HL-60 (cell line): Measurements from ENCODE around the gene TMEM40.

Experiments
- GABPA ChIP-seq: IDR thresholded peaks from 2 replicates; pipeline ENCODE4 v1.6.1; 2012; ENCODE audit warnings: low read depth
- POLR2AphosphoS5 ChIP-seq: IDR thresholded peaks from 2 replicates; pipeline ENCODE4 v1.6.1; 2012; ENCODE audit warnings: low read depth
- TF ChIP-seq, protein P1 (sequence below): IDR thresholded peaks from one replicate; pipeline ENCODE4 v1.5.1; 2011; ENCODE audit warnings: low read length, control low read depth, inconsistent platforms; ENCODE audit not compliant: insufficient read depth

- TF ChIP-seq POLR2AphosphoS5: no peak
- TF ChIP-seq, protein P1, sequence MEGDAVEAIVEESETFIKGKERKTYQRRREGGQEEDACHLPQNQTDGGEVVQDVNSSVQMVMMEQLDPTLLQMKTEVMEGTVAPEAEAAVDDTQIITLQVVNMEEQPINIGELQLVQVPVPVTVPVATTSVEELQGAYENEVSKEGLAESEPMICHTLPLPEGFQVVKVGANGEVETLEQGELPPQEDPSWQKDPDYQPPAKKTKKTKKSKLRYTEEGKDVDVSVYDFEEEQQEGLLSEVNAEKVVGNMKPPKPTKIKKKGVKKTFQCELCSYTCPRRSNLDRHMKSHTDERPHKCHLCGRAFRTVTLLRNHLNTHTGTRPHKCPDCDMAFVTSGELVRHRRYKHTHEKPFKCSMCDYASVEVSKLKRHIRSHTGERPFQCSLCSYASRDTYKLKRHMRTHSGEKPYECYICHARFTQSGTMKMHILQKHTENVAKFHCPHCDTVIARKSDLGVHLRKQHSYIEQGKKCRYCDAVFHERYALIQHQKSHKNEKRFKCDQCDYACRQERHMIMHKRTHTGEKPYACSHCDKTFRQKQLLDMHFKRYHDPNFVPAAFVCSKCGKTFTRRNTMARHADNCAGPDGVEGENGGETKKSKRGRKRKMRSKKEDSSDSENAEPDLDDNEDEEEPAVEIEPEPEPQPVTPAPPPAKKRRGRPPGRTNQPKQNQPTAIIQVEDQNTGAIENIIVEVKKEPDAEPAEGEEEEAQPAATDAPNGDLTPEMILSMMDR: no peak
- no peak for TF ChIP-seq GABPA
Measured at GRCh38 chr3:12719541-12719940, 39.5 kb downstream of the TMEM40 start.
